SKM-1 (cell line): Measurements from ENCODE around the gene COPZ2.
"Not testable (repeated sequence)": the region's sequence is repeated elsewhere in the genome, so short reads cannot be mapped to it uniquely, and the experiment has no call there.

Experiments
- DNase-seq: peaks from one replicate; lab custom pipeline; 2025; ENCODE audit not compliant: unreplicated experiment; lab: John Stamatoyannopoulos, UW

The COPZ2 gene

DNA sequence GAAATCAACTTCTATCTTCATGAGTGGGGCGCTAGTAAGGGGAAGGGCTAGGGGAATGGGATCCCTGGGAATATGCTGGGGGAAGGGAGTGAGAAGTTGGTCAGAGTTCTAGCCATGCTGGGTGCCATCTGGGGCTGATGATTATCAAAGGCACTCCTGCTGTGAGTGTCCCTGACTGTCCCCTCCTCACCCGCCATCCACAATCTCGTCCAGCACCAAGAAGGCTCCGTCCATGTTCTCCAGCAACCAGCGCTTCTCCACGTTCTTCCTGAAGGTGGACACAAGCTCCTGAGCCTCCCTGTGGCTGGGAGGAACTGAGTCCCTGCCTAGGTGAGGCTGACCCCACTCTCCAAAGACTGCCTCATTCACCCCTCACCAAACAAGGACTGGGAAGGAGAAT, 5.6 kb downstream of the COPZ2 start:
- no peak for DNase-seq

- no peak for DNase-seq
Observed at GRCh38 chr17:48030531-48030930, 7.1 kb downstream of the COPZ2 start.

DNA sequence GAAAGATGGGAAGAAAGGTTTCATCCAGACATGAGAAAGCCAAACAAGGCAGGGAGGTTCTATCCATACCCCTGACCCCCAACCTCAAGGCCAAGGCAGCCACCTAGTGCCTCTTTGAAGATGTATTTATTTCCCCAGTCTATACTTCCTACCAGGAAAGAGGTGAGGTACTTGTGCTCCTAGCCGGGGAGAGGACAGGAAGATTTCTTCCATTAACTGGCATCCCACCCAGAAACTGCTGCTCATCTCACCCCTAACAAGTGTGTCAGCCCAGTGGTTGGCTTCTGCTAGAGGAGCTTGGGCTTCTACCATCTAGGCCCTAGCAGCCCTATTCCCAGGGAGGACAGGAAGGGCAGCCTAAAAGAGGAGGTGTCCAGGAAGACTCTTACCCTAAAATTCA, 8.9 kb downstream of the COPZ2 start:
- no peak for DNase-seq

DNA sequence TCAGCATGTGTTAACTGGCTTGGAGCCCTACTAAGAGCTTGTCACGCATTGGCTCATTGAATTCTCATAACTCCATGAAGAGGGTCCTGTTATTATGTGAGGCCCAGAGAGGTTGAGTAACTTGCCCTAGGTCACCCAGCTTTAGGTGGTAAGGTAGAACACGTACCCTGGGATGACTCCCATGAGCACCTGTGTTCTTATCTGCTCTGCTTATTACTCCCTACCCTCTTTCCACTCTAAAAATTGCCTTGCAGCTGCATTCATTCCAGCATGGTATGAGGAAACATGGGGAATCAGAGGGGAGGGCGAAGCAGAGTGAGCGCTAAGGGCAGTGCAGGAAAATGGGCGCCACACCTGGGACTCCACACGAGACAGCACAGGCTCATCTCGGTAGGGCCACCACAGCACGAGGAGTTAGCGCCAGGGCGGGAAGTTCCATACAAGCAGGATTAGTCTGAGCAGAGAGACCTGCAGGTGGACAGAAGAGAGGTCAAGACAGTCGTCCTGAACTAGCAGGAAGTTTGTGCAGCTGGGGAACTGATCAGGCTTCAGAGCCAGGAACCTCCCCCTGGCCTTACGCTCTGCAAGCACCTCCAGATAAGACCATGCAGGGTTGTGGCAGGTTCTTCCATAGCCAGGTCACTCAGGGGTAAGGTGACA, 10.1 kb downstream of the COPZ2 start:
- no peak for DNase-seq

DNA sequence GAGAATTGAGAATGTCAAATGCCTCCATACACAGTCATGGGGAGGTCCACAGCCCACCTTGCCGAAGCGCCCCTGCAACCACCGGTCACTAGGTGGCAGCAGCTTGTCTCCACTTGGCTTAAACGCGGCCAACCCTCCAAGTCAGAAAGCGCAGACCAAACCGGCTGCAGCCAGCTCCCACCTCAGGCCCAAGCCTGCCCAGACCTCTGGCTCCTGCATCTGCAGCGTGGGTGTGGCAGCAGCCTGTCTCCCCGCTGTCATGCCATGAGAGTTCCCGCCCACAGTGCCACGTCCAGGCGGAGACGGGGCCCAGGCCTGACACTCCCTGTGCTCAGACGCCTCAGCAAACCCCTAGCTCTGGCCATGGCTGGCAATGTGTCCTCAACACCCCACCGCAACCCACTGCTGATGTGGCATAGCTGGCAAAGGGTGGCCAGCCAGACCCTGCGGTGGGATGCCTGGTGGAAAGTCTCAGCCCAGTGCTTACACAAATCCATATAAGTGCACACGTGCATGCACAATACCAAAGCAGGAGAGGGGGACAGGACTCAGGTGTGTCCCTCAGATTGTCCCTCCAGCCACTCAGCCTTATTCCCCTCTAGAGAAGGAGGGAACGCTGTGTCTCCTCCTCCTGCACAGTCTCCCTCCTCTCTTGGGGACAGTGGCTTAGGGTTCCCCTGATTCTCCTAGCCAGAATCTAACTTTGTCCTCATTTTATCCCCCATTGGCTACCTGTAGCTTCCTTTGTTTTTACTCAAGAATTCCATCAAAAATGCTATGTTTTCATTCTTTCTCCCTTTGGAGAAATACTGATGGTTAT, 10.9 kb downstream of the COPZ2 start:
- DNase-seq = peak; percentile 63

- no peak for DNase-seq
Observed at GRCh38 chr17:48025904-48026501, 11.6 kb downstream of the COPZ2 start.

DNA sequence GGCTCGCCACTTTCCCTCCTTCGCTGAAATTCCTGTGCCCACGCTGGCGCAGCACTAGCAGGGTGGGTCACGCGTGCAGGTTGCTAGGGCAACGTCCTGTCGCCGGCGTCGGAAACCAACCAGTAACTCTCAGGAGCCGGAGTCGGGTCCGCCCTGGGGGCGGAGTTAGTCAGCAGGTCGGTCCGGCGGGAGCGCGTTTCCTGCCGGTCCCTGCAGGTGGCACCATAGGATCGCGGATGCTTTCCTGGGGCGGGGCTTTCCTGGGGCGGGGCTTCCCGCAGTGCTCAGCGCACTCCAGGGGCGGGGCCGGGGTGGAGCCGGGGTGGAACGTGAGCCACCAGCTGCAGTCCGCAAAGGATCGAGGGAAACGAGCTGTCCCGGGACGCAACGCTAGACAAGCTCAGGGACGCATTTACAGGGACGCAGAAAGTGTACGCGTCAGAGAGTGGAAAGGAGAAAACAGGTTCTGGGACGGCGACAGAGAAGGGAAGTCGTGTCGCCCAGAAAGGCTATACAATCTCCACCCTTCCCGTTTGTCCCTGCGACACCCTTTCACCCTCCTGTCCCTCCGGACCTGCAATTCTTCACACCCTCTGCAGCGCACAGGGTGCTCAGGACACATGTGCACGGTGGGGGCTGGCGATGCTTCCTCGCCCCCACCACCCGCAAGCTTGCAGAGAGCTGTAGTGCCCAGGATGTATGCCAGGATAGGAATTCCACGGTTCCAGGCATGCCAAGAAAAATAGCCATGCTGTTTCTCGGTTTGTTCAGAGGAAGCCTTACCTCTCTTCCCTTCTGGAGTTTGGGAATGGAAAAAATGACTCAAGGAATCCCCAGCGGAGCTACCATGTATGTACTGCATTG, 12.3 kb downstream of the COPZ2 start:
- peak; percentile 76 for DNase-seq

DNA sequence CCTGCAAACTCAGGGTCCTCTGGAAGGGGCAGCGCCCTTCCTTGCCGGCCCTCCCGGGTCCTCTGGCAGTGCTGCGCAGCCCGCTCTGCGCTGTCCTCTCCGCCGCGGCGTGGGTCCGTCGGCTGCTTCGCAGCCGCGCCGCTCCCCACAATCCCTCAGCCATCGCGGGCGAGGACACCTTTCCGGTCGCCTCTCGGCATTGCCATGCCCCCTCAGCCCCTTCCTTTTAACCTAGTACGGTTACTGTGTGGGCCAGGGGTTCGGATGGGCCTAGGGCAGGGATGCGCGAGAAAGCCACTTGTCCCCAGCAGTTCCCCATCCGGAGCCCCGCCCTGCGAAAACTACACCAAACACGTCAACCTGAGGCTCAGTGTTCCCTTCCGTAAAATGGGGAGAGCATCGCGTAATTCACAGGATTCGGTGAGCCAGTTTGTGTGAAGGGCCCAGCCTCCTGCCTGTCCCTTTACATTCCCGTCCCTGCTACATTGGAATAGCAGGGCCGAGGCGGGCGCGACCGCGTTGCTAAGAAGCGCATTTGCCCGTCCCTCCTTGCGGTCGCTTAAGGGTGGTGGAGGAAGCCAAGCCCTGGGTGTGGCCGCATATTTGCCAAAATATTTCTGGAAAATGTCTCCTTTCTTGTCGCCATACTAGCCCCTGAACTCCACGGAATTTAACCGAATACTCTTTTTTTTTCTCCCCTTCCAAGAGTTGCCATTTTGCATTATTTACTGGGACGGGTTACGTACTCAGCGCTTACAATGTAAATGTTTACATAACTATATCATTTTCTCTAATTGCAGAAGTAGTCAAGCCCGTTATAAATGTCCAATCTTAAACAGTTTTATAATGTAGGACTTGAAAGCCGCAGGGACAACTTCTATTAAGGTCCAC, 13.2 kb downstream of the COPZ2 start:
- no peak for DNase-seq

GRCh38 chr17:48023400-48024148, 14.0 kb downstream of the COPZ2 start:
- no peak for DNase-seq

GRCh38 chr17:48022901-48023300, 14.7 kb downstream of the COPZ2 start:
- no peak for DNase-seq

DNA sequence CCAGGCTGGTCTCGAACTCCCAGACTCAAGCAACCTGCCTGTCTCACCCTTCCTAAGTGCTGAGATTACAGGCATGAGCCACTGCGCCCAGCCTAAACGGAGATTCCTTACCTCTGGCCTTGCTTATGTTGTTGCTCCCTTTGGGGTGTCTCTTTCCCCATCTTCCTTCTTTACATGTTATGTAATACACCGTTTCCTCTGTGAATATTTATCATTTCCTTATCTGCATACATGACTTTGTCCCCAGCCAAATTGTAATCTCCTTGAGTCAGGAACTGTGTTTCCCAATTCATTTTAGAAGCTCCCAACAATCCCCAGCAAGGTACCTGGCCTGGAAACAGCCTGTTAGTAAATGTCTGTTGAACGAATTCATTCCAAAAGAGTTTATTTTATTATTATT, 15.7 kb downstream of the COPZ2 start:
- DNase-seq = no peak

DNA sequence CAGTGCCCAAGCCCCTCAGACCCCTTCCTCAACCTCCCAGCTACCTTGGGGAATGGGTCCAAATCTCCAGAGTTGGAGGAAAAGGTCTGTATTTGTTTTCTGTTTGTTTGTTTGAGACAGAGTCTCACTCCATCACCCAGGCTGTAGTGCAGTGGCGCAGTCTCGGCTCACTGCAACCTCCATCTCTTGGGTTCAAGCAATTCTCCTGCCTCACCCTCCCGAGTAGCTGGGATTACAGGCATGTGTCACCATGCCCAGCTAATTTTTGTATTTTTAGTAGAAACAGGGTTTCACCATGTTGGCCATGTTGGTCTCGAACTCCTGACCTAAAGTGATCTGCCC, 19.8 kb downstream of the COPZ2 start:
- DNase-seq = not testable (repeated sequence)

GRCh38 chr17:48016112-48016511, 21.5 kb downstream of the COPZ2 start:
- no peak for DNase-seq

DNA sequence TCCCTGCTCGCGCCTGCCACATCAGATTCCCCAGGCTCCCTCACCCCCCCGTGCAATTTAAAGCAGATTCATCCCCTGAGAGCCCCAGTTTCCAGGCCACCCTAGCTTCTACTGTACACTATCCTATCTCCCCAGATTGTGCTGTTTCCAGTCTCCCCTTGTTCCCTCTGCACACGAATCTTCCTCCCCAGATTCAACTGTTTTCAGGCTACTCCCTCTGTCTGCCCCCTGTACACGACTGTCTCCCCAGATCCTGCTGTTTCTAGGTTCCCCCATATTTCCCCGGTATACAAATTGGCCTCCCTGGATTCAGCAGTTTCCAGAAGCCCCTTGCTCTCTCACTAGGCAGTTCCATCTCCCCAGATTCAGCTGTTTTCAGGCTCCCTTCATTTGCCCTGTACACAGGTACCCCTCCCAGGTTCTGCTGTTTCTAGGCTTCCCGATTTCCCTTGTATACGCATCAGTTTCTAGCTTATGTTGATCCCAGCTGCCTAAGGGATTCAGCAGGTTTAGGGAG, 22.9 kb downstream of the COPZ2 start:
- DNase-seq = no peak

- DNase-seq = no peak
Observed at GRCh38 chr17:48013876-48014594, 23.6 kb downstream of the COPZ2 start.

GRCh38 chr17:48012654-48013053, 24.9 kb downstream of the COPZ2 start:
- no peak for DNase-seq

DNA sequence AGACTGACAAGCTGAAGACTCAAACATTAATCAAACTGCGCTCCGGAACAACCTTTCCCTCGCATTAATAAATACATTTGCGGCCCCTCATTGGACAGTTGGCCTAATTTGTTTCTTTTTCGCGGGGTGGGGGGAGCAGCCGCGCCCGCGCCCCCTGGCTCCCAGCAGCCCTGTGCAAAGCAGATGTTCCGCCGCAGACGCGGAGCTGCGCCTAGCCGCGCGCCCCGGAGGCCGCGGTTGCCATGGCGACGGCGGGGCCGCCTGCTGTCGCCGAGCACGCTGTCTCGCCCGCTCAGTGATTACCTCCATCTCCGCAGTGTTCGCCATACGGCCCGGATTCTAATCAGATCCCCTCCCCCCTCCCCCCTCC, 25.5 kb downstream of the COPZ2 start:
- DNase-seq = no peak

DNA sequence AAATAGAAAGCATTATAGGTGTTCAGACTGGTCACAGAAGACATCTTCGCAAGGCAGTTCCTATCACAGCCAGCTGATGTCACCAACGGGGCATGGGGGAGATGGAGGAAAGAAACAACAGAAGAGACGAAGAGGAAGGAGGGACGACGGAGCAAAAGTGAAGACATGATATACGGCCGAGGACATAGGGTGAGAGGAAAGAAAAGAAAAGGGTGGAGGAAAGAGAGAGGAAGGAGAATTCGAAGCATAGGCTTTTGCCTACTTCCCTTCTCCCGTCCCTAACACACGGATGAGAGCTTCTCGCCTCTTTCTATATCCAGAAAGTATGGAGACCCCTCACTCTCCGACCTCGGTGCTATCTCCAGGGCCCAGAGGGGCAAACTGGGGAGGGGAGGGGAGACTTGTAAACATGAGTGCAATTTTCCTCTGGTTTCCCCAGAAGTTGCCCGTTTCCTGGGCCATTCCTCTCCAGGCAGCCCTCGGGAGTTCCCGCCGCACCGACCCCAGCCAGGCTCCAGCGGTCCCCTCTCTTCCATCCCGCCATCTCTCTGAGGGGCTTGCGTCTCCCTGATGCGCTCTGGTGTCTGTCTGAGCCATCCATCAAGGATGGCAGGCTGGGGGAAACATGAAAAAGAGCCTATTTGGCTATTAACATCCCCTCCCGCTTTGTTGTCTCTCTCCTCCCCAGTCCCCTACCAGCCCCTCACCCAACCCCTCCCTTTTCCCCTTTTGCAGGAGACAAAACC, 26.0 kb downstream of the COPZ2 start:
- no peak for DNase-seq
